GM21825 (cell line): ENCODE measurements around the gene KCTD5.
"Not testable (repeated sequence)": the region's sequence is repeated elsewhere in the genome, so short reads cannot be mapped to it uniquely, and the experiment has no call there.

Source experiments
- ATAC-seq: cut with Tn5 transposase; IDR thresholded peaks from one replicate; pipeline ENCODE4 v1.9.1; 2021; ENCODE audit warnings: mild to moderate bottlenecking, moderate library complexity; ENCODE audit not compliant: unreplicated experiment

The KCTD5 gene

DNA sequence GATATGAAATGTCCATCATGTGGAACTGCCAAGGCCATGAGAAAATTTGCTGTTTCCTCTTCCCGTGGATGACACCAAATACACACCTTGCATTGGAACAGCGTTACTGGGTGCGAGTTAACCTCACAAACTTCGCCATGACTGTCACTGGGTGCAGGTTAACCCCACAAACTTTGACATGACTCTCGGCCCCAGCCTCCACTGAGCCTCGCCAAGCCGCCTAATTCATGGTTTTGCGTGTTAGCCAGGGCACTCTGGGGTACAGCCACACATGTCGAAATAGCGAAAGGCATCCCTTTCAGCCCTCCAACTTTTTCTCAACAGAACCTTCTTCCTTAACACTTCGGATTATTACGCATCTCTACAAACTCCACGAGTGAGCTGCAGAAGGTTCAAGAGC, 10.6 kb upstream of the KCTD5 start:
- no peak for ATAC-seq

DNA sequence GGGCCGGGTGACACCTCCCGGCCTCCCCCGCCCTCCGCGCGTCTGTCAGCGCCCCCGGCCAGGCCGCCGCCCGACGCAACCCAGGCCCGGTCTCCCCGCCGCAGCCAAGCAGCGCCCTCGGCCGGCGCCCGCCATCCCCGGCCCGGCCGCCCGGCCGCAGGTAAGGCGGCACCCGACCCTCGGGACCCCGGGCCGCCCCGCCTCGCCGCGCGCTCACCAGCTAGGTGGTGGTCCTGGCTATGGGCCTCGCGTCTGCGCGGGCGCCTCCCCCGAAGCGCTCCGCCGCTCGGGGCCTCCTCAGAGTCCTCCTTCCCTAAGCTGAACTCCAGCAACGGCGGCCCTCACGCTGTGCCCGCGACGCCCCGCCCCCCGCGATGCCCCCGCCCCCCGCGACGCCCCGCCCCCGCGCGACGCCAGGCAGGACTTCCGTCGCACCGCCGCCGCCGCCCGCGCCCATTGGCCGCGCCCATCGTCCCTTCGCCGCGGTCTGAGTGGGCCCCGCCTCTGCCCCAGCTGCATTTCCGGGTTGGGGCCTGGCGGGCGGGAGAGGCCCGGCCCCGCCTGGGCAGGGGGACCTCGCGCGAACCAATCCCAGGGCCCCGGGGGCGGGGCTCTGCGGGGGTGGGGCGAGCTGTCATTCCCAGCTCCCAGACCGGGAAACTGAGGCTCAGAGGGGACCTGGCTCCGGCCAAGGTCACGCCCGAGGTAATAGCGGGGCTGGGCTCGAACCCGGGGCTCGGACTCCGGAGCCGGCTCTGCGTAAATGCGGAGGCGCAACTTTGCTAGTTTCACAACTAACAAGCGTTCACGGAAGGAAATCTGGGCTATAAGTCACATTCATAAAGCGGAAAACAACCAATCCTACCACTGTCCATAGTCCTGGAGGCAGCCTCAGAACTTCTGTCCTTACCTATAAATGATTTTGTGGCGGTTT, 9.0 kb upstream of the KCTD5 start:
- ATAC-seq: peak; percentile 84

DNA sequence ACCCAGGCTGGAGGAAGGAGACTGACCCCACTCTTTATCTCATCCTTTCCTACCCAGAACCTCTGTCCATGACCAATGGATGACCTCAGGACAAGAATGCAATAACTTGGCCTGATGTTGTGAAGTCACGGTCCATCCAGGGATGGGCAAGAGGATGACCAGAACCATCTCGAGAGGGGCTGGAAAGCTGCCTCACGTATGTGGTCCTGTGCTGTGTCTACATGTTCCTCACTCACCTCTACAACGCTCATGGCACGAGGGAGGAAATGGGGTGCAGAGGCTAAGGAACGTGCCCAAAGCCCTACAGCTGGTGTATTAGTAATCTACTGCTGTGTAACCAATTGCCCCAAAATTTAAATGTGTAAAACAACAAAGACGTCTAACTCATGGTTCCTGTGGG, 7.3 kb upstream of the KCTD5 start:
- no peak for ATAC-seq

DNA sequence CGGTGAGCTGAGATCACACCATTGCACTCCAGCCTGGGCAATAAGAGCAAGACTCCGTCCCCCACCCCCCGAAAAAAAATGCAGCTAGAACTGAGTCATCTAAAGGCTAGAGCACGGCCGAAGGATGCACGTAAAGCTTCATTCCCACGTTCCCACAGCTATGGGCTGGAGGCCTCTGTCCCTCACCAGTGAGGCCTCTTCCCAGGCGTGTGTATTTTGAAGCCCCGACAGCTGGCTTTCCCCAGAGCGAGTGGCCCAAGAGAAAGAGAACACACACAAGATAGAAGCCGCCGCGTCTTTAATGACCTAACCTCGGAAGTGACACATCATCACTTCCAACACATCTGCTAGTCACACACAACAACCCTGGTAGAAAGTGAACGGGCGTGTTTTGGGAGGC, 6.6 kb upstream of the KCTD5 start:
- ATAC-seq: no peak

DNA sequence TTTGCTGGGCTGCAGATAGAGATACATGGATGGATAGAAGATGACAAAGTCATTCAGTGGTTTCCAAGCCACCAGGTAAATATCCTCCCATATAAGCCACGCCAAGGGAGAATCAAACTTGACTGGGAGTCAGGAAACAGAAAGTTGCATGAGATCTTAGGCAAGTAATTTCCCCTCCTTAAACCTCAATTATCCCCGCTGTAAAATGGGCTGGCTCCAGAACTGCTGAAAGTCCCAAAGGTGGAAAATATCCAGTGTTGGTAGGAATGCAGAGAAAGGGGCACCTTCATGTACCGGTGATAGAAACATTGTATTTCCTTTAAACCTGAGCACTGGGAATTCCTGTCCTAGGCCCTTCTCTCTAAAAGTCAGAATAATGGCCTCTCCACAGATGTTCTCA, 5.4 kb upstream of the KCTD5 start:
- ATAC-seq: not testable (repeated sequence)

DNA sequence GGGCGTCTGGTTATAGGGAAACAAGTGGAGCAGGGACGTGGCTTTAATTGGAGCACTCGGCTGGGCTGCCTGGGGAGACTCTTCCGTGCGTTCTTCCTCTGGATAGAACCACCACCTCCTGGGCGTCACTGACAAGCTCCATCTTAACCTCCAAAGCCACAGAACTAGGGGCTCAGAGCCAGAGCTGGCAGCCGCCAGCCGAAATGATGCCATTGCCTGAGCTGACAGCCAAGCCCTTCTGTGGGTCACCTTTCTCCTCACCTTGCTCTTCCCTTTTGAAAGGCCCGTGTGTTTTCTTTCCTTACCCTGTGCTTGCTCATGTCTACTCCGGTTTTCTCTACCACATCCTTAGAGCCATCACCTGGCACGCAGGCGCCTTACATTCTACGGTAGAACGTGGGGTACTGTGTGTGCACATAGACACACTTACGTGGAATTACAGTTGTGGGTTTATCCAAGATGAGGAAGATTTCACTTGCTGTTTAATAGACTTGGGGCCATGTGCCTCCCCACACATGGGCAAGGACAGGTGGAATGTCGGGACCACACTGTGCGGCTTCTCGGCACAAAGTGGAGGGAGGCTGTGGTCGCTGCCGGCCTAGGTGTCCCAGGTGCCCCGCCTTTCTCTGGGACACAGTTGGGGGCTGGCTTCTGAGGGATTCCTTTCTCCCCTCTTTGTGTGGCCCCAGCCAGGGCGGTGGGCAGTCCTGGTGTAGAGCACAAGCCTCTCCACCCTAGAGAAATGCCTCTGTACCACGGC, 3.9 kb upstream of the KCTD5 start:
- ATAC-seq: not testable (repeated sequence)

DNA sequence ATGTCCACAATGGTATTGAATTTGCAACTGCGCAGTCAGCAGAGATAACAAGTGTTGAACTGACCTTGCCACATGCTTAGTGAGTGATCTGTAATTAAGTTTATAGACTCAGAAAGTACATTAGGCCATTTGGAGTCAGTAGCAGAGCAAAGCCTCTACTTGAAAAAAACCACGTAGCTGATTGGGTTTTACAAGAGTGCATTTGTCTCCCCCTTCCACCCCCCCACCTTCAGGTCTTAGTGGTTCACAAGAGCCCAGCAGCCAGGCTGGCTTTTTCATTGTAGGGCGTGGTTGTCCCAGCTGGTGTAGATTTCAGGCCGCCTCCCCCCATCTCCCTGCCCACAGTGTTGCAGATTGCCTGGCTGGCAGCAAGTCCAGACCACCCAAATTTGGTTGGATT, 2.4 kb upstream of the KCTD5 start:
- ATAC-seq: not testable (repeated sequence)

DNA sequence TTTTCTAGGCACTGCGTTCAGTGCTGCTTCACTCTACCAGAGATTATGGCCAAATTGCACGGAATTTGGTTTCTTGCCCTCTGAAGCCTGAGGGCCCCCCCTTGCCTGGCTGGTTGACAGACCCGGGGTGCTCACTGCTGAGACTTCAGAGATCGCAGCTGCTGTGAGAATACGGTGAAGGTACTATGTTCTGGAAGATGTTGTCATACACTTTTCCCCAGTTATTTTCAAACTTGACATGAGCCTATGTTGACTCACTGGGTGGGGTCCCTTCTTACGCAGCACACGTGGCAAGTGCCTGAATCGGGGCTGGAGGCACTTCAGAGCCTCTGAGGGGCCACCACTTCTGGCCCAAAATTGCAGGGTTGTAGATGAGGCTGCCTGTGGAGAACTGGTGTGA, 2.0 kb upstream of the KCTD5 start:
- not testable (repeated sequence) for ATAC-seq

DNA sequence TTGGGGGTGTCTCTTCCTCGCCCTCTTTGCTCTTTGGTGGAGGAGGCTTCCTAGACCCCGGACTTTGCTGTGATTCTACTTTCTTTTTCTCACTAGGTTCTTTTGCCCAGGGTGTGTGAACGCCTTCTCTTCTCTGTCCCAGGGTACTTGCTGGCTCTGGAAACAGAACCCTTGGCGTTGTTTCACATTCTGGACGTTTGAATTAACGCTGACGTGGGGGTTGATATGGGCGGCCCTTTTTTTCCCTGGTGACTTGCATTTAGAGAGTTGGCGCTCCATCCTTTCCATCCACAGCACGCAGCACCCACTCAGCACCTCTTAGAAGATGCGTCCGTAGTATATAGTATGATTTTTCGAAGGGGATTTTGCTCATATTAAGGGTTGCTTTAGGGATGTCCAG, 718 bp downstream of the KCTD5 start:
- ATAC-seq: not testable (repeated sequence)

DNA sequence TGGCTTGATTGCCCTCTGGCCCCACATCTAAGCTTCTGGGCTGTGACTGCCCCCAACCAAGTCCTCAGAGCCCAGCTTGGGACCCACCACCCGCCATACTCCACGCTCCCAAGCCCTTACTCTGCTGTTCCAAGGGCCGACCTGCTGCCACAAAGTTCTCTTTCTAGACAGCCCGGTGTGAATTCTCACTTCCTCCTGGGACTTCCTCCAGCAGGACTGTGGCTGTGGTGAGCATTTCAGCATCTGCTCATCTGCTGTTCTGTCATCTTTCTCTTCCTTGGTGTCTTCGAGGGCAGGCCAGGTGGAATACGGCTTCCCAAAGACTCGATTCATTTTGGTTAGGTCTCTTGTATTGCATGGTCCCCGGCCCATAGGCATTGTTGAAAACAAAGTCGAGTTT, 3.8 kb downstream of the KCTD5 start:
- not testable (repeated sequence) for ATAC-seq

DNA sequence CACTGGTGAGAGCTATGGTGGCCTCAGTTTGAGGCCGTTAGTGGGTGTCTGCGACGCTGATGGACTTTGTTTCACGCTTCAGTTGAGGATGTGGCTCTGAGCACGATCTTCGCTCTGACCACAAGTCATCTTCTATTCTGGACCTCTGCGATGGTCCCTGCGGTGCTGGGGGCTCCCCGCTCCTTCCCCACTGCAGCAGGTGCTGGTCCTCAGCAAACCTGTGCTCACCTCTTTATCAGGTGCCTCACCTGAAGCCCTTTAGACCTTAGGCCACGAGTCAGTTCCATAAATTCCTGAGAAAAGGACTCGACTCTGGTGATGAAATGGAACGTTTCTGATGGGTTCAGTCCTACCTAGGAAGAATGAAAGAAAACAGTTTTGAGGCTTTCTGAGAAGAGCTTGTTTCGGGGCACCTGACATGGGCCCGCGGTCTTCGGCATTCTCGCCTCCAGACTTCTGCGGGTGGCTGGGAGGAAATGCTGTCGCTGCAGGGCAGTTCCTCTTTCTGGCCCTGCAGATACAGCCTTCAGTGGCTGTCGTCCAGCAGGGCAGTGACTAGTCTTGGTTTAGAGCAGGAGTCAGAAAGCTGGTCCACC, 4.7 kb downstream of the KCTD5 start:
- peak; percentile 40 for ATAC-seq

DNA sequence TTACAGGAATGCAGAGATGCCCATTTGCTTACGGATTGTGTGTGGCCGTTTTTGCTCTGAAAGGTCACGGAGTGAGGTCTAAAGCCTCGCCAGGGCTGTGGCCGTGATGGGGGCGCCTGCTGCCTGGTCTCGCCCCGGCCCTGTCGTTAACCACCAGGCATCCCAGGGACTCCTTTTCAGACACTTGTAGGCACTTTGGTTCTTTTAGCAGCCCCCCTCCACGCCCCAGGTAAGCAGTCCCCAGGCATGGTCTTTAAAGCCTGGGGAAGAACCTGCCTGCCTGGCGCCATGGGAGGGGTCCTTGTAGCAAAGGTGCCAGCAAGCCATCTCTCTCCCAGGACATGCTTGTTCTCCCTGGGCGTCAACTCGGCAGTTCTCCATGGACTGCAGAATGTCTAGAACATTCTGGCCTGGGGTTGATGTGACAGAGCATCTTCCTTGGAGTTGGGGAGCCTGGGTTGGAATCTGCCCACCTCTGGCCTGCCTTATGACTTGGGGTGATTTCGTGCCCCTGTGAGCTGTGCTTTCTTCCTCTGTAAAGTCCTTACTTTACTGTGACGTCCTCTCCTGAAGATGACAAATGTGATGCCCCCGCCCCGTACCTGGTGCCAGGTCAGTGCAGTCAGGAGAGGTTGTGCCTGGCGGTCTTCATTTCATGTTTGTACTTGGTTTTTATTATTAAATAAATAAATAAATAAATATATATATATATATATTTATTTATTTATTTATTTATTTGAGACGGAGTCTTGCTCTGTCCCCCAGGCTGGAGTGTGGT, 5.4 kb downstream of the KCTD5 start:
- ATAC-seq: no peak

DNA sequence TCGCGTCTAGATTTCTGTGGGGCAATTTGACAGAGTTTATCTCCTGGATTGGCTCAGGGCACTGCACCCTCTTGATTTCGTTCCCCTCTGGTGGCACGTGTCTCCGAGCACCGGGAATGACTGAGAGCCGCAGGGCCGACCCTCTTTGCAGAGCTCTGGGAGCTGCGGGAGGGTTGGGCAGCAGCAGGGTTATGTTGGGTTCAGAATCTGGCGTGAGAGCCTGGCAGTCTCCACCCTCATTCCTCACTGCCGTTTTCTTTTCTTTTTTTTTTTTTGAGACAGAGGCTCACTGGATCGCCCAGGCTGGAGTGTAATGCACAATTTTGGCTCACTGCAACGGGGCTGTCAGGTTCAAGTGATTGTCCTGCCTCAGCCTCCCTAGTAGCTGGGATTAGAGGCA, 7.1 kb downstream of the KCTD5 start:
- not testable (repeated sequence) for ATAC-seq

DNA sequence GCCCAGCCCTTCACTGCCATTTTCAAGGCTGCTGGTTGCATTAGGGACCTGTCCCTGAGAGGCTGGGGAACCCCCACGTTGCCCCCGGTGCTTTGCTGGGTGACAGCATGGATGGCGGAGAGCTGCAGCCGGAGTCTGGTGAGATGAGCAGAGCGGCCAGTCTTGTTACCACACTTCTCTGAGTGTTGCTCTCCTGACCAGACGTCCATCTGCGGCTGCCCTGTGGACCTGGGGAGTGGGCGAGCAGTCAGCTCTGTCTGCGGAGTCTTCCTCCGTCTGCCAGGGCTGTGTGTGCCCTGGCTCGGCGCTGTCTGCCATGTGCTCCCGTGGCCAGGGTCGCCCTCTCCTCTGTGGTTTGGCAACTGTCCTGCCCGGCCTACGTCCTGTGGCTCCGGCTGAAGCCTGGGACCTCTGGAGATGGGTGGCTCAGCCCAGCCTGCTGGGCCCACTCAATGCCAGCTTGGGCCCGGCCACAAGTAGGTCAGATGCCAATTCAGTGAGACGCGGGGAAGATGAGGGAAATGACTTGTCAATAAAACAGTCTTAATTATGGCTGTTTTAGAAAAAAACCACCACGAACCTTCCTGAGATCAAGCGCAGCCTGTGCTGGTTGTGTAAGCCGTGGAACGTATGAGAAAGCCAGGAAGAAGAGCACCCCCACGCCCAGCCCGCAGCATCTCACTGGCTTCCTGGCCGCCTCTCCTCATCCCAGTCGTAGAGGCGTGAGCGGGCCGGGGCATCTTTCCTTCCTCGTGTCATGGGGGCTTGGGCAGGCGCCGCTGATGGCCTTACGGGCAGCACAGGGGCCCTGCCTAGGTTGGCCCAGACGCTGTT, 7.9 kb downstream of the KCTD5 start:
- ATAC-seq: no peak

DNA sequence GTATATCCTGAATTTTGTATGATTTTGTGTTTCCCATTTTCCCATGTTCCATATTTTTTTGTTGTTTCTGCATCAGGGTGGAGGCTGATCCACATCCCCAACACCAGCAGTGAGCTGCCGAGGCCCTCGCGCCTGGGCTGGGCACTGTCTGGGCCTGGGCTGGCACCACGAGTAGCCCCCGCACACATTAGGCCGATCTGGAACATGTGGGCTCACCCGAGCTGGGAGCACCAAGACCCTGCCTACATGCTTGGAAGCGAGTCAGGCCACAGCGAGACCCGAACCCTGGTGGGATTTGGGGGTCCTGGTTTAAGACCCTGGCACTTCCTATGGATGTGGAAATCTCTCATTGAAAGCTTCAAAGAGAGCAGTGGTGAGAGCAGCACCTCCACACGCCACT, 8.5 kb downstream of the KCTD5 start:
- ATAC-seq: no peak

DNA sequence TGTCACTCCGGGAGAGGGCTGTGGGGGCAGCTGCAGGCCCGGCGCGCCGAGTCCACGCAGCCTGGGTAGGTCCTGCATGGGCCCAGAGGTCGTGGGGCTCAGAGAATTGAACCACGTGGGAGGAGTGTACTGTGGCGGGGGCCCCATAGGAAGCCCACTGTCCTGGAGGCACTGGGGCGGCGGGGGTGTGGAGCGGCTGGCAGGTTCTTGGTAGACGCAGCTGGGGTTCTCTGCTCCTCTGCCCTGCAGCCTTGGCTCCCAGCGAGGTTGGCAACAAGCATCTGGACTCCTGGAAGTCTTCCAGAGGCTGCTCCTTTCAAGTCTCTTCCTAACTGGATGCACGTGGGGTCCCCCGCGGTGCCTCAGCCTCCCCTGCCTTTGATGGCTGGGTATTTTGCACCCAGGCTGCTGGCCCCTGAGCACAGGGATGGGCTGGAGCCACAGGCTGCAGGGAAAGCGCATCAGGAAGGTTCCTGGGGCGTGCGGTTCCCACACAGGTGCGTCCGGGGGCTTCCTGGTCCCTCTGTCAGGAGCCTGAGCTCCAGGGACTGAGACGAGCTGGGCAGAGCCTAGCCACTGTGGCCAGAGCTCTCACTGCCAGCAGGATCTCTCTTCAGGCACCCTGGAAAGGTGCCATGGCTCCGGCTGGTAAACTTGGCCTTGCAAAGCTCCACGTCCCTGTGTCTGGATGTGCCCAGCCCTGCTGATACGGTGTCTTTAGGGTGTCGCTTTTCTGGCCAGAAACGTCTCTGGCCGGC, 9.3 kb downstream of the KCTD5 start:
- ATAC-seq: no peak

DNA sequence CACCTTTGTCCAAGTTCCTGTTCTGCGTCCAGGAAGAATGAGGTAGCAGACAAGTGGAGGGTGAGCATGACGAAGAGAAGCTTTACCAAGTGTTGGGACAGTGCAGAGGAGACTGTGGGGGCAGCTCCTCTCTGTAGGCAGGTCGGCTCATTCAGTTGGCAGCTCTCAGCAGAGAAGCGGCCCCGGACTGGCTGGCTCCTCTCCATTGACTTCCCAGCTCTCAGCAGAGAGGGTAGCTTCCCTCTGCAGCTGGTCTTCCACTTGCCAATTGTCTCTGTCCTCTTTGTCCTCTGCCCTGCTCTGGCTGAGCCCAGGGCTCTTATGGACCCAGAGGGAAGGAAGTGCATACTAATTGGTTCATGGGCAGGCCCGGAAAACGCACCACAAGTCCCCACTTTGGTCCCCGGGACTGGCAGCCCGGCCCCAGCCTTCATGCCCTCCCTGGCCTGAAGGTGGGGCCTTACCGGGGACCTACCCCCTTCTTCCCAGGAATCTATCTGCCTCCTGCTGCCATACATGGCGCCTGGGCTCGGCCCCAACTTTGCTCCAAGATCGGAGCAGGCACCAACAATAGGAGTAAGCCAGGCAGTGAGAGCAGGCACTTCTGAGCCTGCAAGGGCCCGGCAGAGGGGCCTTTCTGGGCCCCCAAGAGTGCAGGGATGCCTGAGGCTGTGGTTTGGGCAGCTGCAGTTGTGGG, 10.1 kb downstream of the KCTD5 start:
- no peak for ATAC-seq

DNA sequence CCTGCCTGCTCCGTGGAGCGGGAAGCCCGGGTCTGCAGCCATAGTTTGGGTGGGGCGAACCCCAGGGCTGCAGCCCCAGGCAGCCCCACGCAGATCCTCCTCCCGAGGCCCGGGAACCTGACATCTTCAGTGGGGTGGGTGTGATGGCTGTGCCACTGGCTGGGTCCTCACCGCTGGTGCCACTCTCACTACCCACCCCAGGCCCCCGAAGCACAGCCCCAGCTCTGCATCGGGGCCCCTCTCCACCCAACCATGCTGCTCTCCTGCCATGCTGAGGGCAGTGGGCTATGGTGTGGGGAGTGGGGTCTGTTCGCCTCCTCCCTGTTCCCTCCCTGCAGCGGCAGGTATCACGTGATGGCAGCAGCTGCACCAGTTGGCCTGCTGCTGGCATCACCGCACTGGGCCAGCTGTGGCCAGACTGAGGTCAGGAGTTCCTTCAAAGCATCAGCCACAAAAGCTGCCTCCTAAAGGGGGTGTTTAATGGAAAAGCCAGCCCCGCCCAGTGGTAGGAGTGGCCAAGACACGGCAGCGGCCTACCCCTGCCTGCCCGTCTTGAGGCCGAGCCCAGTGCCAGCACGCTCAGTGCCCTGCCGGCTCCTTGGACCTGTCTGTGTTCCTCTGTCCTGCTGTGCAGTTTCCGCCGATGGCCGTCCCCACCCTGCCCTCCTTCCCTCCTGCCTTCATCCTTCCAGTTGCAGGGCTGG, 10.8 kb downstream of the KCTD5 start:
- no peak for ATAC-seq
